GM19023 (cell line): ENCODE measurements around the gene ATAD3B.

Experiments used
- ATAC-seq: cut with Tn5 transposase; IDR thresholded peaks from one replicate; pipeline ENCODE4 v1.9.1; 2021; ENCODE audit warnings: mild to moderate bottlenecking, moderate library complexity; ENCODE audit not compliant: unreplicated experiment

The ATAD3B gene

DNA sequence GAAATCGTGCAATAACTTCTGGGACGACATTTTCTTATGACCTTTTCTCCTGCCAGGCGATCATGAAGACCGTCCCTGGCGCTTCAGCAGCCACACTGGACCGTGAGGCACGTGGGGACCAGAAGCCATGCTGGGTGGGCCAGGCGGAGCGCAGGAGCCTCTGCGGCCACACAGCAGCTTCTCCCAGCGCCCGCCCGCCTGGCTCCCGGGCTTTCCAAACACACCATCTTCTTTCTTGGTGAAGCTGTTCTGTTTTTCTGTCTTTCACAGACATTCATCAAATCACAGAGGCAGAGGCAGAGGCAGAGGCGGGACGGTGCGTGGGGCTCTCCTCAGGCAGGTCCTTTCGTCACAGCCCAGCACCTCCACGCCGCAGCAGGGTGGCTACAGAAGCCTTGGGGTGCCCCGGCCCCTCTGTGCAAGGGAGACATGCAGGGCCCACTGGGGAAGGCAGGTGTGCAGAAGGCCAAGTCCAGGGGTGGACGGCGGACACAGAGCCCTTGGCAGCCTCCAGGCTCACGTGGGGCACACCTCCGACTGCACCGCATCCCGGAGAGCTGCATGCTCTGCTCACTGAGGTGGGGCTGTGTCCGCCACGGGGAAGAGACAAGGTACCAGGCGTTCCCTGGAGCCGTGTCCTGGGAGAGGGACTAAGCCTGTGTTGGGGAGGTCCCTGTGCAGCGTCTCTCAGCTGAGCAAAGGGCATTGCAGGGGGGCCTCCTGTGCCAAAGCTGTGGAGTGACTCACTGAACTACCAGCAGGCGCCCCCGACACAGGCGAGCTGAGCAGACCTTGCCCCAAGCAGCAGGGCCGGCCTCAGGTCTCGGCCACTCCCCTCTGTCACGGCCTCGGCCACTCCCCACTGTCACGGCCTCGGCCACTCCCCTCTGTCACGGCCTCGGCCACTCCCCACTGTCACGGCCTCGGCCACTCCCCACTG, 71.5 kb downstream of the ATAD3B start:
- no peak for ATAC-seq

DNA sequence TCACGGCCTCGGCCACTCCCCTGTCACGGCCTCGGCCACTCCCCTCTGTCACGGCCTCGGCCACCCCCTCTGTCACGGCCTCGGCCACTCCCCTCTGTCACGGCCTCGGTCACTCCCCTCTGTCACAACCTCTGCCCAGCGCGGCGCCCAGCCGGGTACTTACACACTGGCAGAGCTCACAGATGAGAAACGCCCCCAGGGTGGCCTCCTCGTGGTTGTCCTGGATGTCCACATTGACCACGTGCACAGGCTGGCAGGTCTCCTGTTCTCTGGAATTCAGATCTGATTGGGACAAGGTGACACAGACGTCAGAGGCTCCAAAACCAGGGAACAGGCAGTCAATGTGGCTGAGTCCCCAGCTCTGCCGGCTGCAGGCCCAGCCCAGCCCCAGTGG, 72.1 kb downstream of the ATAD3B start:
- ATAC-seq: no peak

DNA sequence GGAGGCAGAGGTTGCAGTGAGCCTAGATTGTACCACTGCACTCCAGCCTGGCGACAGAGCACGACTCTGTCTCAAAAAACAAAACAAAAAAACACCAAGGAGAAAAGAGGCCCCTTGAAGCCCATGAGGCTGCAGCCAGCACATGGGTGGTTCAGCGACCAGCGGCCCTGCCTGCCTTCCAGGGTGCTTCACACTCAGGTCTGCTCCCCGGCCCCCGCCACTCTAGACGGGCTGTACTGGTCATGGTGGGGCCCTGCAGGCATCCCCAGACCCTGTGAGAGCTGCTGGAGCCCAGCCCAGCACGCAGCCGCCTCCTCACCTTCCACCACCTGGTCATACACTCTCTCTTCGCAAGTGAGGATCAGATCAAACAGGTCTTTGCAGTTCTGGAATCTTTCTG, 73.0 kb downstream of the ATAD3B start:
- no peak for ATAC-seq
